Activated CD4-positive, alpha-beta T cell treated with anti-CD3 and anti-CD28 coated beads for 48 hours (primary cell): ENCODE measurements around the gene DFFB.
A peak's percentile ranks its signal among the peaks of the same experiment; 100 is the strongest.

Experiments used
- DNase-seq: peaks from one replicate; pipeline ENCODE4 v3.0.0-alpha.2; 2020

DFFB gene

GRCh38 chr1:3879099-3879498 lies 21.8 kb downstream of the DFFB start:
- no peak for DNase-seq

GRCh38 chr1:3879787-3880428 lies 22.6 kb downstream of the DFFB start:
- no peak for DNase-seq

- no peak for DNase-seq
Observed at GRCh38 chr1:3880429-3881192, 23.3 kb downstream of the DFFB start.

DNA sequence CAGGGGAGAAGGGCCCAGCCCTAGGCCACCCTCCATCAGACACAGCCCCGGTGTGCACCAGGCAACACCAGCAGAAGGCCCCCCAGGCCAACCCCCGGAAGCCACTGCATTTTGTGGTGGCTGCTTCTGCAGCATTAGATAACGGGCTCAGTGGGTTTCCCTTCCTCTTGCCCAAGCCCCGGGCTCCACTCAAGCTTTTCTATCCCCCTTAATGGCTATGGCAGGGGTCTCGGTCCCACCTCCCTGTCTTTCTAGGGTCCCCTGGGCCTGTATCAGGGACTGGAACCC lies 23.9 kb downstream of the DFFB start:
- no peak for DNase-seq

GRCh38 chr1:3883194-3883925 lies 26.1 kb downstream of the DFFB start:
- DNase-seq = no peak

- no peak for DNase-seq
Observed at GRCh38 chr1:3884966-3885365, 27.7 kb downstream of the DFFB start.

GRCh38 chr1:3885611-3886010 lies 28.3 kb downstream of the DFFB start:
- DNase-seq = no peak

- DNase-seq = no peak
Observed at GRCh38 chr1:3886106-3886670, 28.9 kb downstream of the DFFB start.

GRCh38 chr1:3886691-3887090 lies 29.4 kb downstream of the DFFB start:
- no peak for DNase-seq

DNA sequence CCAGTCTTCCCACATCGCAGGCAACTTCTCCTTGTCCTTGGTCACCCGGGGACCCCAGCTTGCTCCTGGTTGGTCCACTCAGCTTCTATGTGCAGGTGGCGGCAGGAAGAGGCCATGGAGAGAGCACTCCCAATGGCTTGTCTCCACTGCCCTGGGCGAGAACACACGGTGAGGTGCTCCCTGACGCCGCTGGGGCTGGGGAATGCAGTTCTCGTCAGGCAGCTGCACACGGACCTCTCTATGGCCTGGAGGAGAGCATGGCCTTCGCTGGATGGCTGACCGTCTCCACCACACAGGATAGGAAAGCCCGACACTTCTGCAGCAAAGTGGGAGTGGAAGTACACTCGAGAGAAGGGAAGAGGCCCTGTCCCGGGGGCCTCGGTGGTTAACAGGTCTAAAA lies 31.0 kb downstream of the DFFB start:
- no peak for DNase-seq

GRCh38 chr1:3889936-3890335 lies 32.7 kb downstream of the DFFB start:
- no peak for DNase-seq

GRCh38 chr1:3890389-3891328 lies 33.4 kb downstream of the DFFB start:
- peak; percentile 30 for DNase-seq

GRCh38 chr1:3891329-3891865 lies 34.1 kb downstream of the DFFB start:
- no peak for DNase-seq

GRCh38 chr1:3892748-3893147 lies 35.5 kb downstream of the DFFB start:
- DNase-seq = no peak

DNA sequence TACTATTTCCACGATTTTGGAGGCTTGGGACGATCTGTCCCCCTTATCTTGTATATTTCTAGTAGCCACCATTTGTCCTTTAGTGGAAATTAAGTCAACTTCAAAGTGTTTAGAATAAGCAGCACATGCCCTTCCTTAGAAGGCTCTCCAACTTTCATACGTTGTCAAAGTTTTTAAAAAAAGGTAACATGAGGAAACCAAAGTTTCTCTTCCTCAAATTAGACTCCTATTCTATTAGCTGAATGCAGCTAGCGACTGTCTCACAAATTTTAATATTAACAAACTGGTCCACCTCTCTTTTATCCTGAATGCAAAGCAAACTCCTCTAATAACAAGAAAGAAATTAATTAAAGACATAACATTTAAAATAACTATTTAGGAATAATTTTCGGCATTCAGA lies 35.9 kb downstream of the DFFB start:
- DNase-seq = no peak

DNA sequence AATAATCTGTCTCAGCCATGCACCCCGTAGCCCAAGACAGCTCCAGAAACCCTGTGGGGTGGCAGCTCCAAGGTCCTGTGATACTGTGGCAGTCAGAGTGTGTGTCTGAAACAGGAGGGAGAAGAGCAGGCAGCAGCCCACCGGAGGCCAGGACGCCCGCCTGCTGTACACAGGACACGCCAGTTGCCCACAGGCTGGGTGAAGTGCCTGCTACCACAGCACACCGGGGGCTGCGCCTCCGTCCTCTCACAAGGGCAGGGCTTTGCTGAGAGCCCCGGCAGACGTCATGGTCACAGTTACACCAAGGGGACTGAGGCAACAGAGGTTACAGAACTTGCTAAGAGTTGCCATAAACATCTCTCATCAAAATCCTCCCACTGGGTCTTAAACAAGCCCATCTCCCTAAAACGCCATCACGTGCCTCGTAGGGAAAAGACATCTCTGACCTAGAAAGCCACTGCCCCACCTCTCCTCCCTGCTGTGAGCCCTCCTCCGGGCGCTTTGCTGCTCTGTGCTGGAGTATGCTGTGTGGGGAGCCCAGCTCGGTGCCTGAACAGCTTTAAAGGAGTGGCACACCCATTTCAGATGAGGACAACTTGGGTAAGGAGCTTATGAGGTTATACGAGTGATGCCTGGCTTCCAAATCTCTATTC lies 37.5 kb downstream of the DFFB start:
- no peak for DNase-seq

DNA sequence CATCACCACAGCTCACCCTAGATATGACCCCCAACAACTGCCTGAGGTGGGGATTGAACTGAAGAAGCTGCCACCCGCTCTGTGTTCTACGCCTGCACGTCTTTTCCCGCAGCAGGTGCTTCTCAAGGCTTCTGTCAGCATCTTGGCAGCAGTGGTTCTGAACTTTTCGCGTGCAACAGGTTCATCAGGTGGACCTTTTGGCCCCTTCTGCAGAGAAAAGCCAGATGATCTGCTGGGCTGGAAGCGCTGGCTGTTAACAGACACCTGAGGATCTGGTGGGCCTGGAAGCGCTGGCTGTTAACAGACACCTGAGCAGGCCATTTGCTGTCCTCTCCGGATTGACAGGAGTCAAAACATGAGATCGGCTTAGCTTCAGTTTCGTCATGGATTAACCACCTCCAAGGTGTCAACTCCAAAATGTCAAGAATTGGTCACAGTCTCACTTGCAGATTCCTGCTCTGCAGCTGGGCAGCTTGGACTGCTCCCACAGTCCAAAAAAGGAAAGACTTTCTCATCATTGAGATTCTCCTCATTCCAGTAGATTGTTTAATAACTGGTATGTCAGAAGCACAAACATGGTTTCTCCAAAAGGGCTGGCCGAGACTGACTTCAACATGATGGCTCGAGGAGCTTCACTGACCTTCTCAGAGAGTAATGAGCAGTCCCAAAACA lies 38.1 kb downstream of the DFFB start:
- no peak for DNase-seq

DNA sequence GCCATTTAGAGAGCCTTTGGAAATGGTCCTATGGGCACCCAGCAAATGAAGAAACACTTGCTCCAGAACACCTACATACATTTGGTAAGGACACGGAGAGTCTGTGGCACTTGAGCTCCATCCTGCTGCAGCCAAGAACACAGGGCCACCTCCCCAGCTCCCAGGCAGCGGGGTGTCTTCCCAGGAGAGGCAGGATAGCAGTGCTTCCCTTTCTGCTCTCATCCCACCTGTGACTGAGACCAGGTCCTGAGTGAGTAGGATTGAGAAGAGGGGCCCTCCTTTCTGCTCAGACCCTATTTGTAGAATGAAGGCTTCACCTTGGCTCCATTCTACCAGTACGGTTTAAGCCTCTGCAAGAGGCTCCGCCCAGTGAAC lies 38.7 kb downstream of the DFFB start:
- DNase-seq = no peak

GRCh38 chr1:3896396-3897000 lies 39.2 kb downstream of the DFFB start:
- no peak for DNase-seq

- DNase-seq = no peak
Observed at GRCh38 chr1:3898475-3898735, 41.1 kb downstream of the DFFB start.
